ENCODE measurements around the gene SLC41A3.

DNA sequence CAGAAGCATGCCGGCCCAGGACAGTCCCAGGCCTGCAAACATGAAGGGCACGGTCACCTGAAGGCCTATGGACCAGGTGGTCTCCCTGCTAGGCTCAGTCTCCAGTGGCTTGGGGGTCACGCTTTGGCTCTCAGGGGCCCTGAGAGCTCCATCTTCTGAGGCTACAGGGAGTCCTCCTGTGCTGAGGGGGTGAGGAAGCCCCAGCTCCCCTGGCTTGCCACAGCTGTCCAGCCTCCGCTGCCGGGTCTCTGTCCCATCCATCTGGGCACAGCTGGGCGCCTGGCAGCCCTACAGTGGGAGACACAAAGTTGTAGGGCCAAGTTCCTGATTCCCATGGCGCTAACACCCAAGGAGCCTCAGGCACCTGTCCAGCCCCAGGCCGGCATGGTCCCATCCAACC, 16.0 kb downstream of the SLC41A3 start:
- TF ChIP-seq POLR2A (IDR thresholded peaks at IDR 0.05) (no peak), EP300 (IDR thresholded peaks at IDR 0.05) (no peak), POLR2AphosphoS5 (IDR thresholded peaks at IDR 0.05) (no peak)
- TF ChIP-seq, protein P1, sequence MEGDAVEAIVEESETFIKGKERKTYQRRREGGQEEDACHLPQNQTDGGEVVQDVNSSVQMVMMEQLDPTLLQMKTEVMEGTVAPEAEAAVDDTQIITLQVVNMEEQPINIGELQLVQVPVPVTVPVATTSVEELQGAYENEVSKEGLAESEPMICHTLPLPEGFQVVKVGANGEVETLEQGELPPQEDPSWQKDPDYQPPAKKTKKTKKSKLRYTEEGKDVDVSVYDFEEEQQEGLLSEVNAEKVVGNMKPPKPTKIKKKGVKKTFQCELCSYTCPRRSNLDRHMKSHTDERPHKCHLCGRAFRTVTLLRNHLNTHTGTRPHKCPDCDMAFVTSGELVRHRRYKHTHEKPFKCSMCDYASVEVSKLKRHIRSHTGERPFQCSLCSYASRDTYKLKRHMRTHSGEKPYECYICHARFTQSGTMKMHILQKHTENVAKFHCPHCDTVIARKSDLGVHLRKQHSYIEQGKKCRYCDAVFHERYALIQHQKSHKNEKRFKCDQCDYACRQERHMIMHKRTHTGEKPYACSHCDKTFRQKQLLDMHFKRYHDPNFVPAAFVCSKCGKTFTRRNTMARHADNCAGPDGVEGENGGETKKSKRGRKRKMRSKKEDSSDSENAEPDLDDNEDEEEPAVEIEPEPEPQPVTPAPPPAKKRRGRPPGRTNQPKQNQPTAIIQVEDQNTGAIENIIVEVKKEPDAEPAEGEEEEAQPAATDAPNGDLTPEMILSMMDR (IDR thresholded peaks at IDR 0.05), result no peak

Data from gastroesophageal sphincter (tissue), 3 donors.